IMR-90 (cell line): ENCODE data around the gene LAPTM5.

ENCODE experiments used
- CEBPB ChIP-seq: IDR thresholded peaks from 2 replicates; pipeline ENCODE4 v1.6.1; 2012; ENCODE audit warnings: low read depth, low read length, improper control_type of control experiment
- CTCF ChIP-seq: conservative IDR thresholded peaks from 2 replicates; pipeline ENCODE4 v1.5.1; 2012; ENCODE audit warnings: mild to moderate bottlenecking, low read depth, low read length, improper control_type of control experiment
- MXI1 ChIP-seq: IDR thresholded peaks from 2 replicates; pipeline ENCODE4 v1.6.1; 2012; ENCODE audit warnings: low read depth, mild to moderate bottlenecking, low read length, moderate library complexity, borderline replicate concordance
- POLR2A ChIP-seq: IDR thresholded peaks from 2 replicates; pipeline ENCODE4 v1.6.1; 2012; ENCODE audit warnings: mild to moderate bottlenecking, low read depth, low read length
- RCOR1 ChIP-seq: IDR thresholded peaks from 2 replicates; pipeline ENCODE4 v1.6.1; 2012; ENCODE audit warnings: mild to moderate bottlenecking, low read length, improper control_type of control experiment; ENCODE audit not compliant: insufficient replicate concordance

DNA sequence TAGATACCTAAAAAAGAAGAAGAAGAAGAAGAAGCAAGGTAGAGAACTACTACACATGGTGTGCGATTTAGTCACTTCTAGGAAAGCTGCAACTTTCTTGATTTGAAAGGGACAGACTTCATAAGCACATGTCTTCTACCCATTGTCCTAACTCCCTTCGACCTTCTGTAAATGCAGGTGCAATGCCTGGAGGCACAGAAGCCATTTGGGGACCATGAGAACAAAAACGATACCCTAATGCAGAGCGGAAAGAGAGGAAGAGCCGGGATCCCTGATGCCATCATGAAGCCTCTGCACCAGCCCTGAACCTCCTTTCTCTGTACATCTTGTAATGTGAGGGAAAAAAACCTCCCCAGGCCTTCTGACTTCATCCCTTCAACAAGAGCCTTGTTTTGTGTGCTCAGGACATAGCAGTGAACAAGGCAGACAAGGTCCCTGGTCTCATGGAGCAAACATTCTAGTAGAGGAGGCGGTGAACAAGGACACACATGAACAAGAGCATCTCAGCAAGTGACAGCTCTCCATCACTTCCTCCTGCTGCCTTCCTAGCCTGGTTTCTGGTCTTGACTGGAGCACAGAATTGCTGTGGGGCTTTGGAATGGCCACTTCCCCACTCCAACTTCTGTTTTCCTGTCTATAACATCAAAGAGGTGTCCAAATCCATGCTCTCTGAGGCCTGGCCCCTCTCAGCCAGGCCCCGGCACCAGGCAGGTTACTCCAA lies 5.5 kb upstream of the LAPTM5 start:
- TF ChIP-seq CTCF (no peak), MXI1 (no peak), CEBPB (no peak), RCOR1 (no peak), POLR2A (no peak)
